Stimulated activated CD8-positive, alpha-beta memory T cell treated with anti-CD3 and anti-CD28 coated beads, Interleukin-12 subunit alpha, Interleukin-12 subunit beta, amount 100 ng/mL, for 24 hours (primary cell): Measurements from ENCODE around the gene PITPNM3.

Experiments
- DNase-seq: peaks from one replicate; pipeline ENCODE4 v3.0.0-alpha.2; 2020; ENCODE audit errors: extremely low read depth

PITPNM3 gene

GRCh38 chr17:6462692-6463091 lies 93.7 kb downstream of the PITPNM3 start:
- DNase-seq = no peak

GRCh38 chr17:6461792-6462524 lies 94.4 kb downstream of the PITPNM3 start:
- DNase-seq = no peak

GRCh38 chr17:6461246-6461645 lies 95.1 kb downstream of the PITPNM3 start:
- no peak for DNase-seq

DNA sequence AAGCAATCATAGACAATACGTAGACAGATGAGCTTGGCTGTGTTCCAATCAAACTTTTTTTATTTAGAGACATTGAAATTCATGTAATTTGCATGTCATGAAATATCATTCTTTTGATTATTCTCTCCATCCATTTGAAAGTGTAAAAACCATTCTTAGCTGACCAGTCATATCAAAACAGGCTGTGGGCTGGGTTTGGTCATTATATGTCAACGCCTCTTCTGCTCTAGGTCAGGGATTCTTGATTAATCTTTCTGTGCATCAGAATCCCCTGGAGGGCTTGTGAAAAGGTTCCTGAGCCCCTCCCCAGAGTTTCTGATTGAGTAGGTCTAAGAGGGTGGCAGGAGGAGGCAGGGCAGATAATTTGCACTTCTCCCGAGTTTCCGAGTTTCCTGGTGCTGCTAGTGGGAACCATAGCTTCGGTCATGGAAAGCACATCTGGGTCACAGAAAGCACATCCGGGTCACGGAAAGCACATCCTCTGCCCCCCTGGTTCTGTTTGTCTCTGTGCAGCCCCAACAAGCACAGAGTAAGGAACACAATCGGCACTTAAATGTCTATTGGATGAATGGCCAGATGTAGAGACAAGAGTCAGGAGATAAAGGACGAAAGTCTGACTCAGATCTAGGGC lies 95.7 kb downstream of the PITPNM3 start:
- no peak for DNase-seq

- no peak for DNase-seq
Measured at GRCh38 chr17:6458460-6458950, 97.8 kb downstream of the PITPNM3 start.

DNA sequence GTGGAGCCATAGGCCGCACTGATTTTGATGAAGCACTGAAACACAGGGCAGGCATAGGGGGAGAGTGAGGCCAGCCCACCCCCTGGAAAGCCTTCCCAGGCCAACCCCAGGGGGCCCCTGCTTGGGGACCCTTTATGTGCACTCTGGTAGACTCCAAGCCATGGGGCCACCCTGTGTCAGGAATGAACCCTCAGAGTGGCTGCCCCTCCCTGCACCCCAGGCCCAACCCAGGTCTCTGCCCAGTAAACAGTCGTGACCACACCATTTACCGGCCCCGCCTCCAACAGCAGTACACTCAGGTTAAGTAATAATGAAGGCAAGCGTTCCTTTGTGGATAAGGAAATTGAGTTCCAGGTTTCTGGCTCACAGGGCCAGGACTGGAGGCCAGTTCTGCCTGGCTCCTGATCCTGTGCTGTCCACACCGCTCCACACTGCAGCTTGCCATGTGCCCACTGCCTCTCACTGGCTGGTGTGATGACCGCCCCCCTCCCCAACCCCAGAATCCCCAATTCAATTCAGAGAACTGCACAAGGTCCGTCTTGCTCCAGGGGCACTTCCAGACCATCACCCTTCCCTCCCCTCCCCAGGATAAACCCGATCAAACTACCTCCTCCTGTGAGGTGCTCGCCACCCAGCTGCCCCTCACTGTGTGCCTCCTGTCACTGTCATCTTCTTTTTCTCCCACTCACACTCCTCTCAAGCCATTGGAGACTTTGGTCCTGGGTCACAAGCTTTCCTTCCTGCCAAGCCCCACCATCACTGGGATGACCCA lies 98.5 kb downstream of the PITPNM3 start:
- DNase-seq = no peak

- no peak for DNase-seq
Measured at GRCh38 chr17:6456914-6457687, 99.3 kb downstream of the PITPNM3 start.

DNA sequence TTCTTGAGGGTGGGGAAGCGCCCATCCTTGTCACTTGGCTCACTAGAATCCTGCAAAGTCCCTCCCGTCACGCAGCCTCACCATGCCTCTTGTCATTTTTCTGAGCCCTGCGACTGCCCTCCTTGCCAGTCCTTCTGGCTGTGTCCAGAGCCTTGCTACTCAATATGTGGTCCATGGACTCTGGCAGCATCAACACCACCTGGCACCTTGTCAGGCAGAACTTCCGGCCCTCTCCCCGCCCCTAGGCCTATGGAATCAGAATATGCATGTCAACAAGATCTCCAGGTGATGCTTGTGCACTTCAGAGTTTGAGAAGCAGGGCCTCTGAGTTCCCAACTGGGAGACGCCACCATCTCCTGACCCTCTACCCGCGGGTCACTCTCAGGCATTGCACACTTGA lies 100.0 kb downstream of the PITPNM3 start:
- no peak for DNase-seq

- no peak for DNase-seq
Measured at GRCh38 chr17:6455321-6455705, 101.0 kb downstream of the PITPNM3 start.

GRCh38 chr17:6454495-6455320 lies 101.6 kb downstream of the PITPNM3 start:
- DNase-seq = no peak

DNA sequence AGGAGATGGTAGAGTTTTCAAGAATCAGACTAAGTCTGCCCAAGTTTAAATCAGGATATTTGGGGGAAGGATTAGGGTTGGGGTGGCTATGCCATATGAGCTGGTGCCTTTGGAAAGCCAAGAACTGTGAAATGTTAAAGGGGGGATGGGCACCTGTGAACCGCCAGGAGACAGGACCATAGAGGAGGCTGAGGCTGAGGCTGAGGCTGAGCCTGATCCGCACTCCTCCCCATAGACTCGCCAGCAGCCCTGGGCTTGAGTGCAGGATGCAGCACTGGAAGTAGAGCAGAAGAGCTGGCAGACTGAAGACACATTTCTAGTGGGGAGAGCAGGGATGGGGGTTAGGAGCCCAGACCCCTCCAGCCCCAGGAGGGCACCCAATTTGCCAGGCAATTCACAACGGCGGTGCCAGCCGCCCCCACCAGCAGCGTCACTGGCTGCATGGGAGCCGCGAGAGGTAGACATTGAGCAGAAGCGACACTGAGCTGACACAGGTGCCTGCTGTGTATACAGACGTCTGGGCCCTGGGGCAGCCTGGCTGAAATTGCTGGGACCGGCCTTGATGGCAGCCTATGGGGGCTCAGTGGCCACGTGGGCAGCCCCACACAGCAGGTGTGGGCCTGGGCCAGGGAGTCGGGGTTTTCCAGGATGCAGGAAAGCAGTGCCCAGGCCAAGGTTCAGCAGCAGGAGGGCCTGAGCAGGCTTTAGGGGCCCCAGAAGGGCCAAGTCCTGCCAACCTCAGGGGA lies 102.9 kb downstream of the PITPNM3 start:
- DNase-seq = no peak

DNA sequence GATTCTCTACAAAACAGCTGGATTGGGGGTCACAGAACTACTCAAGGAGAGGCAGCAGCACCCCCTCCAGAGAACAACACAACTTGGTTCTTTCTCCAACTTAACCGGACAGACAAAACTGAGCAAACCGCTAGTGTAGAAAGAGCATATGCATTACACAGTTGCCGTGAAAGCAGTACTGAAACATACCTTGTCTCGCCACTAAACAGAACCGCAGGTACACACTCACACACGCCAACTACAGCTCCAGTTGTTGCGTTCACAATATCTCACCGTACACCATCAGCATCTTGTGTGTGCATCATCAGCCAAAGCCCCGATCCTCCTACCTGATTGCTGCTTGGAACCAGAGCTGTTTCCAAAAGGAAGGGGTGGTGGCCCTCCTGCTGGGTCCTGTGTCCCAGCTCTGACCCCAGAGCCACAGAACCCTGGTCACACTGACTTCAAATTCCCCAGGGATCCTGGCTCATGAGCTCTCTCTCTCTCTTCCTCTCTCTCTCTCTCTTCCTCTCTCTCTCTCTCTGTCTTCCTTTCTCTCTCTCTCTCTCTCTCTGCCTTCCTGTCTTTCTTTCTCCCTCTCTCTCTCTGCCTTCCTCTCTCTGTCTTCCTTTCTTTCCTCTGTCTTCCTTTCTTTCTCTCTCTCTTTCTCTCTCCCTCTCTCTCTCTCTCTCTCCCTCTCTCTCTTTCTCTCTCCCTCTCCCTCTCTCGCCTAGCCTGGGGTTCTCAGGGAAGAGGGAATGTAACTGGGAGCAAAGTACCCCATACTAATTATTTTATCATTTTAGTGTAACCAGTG lies 103.7 kb downstream of the PITPNM3 start:
- DNase-seq = no peak

DNA sequence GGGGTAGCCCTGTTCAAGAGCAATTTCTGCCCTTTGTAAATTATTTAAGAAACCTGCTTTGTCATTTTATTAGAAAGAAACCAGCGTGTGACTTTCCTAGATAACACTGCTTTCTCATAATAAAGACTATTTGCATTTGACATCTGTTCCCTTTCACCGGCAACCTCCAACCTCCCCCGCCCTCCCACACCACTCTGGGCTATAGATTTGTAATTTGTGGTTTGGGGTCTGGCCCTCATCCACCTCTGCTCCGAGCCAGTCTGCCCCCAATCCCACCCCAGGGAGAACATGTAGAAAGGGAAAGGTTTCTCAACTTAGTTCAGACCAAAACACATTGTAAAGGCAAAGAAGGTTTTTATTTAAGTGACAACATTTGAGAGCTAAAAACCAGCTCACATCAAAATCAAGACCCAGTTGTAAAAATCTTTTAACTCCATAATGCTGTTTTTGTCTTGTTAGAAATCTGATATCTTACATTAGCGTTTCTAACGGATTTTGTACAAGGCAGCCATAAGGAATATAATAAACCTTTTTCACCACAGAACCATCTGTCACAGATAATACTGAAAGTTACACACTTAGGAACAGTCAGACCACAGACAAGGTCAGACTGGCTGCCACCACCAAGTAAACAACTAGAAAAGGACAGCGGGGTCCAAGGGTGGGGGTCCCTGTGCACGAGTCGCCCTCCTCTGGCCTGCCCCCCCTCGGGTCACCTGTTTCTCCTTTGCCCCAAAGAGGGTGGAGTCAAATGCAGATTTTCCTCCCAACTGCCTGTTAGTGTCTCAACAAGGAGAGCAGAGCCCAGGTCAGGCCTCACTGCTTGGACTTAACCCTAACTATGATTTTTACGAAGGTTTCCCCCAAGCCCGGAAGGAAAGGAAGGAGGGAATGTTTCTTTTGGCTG lies 105.2 kb downstream of the PITPNM3 start:
- DNase-seq = no peak

DNA sequence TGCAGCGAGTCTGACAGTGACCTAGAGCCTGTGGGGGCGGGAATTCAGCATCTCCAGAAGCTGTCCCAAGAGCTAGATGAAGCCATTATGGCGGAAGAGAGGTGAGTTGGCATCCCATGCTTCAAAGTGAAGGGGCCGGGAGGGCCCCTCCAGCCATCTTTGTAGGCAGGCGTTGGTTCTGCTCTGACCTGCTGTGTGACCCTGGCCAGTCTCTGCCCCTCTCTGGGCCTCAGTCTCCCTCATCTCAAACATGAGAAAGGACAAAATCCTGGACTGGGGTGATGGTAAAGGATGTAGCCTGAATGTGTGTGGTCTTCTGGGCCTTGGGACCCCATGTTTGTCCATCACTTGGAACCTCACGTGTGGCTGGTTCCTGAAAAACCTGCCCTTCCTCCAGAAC lies 107.0 kb downstream of the PITPNM3 start:
- no peak for DNase-seq

GRCh38 chr17:6448473-6448872 lies 107.9 kb downstream of the PITPNM3 start:
- DNase-seq = no peak

DNA sequence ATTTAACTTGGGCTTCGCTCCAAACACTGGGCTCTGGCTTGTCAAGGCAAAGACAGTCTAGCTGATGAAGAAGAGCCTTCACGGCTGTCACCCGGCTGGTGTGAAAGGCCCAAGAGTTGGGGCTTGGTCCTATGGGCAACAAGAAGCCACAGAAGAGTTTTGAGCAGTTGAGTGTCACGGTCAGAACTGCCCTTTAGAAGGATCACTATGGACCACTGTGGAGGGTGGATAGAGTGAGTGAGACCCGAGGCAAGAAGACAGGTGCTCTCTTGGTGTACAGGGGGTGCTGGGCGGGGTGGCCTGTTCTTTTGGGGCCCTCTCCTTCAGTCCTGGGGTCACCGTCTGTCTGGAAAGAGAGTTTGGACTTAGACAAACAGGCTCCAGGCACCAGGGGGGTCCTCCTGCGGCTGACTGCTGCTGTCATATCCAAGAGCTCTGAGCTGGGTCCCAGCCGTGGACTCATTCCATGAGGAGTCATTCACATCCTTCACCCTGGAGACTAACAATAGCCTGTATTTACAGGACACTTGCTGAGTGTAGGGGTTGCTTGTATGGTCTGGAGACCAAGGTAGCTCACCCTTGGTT lies 109.7 kb downstream of the PITPNM3 start:
- no peak for DNase-seq

DNA sequence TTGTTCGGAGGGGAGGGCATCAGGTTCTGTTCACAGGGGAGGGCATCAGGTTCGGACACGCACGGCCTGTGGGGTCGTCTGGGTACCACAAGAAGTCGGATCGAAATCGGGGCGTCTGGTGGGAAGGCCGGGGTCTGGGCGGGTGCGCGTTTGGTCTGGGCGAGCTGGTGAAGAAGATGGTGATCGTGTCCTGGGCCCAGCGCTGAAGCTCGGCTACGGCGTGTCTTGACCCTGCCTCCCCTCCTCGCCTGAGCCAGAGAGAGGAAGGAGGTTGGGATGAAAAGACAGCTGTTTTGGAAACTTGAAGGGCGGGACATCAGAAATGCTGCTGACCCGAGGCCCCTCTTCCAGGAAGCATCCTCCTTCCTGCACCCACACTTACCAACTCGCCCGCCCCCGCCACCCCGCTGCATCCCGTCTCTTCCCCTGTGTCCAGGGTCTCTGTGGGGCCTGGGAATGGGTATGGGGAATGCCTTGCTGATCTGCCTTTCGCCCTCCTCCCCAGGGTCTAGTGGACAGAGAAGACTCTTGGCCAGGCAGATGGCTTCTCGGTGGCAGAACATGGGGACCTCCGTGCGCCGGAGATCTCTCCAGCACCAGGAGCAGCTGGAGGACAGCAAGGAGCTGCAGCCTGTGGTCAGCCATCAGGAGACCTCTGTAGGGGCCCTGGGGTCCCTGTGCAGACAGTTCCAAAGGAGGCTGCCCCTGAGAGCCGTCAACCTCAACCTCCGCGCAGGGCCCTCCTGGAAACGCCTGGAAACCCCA lies 111.6 kb downstream of the PITPNM3 start:
- no peak for DNase-seq
